Endodermal cell (in vitro differentiated cells): ENCODE results near the gene PDZRN4. TPM values are rescaled to one million over a fixed set of nuclear protein-coding genes. Genes with fewer than 3 reads are reported as not detected.

Experiments
- DNase-seq: peaks from one replicate; pipeline ENCODE4 v3.0.0-alpha.2; 2017
- H3K27ac ChIP-seq: 2 replicates; pipeline ENCODE4 v1.5.1; 2013; ENCODE audit warnings: mild to moderate bottlenecking, low read depth, low read length, moderate library complexity
- H3K27me3 ChIP-seq: 2 replicates; pipeline ENCODE4 v1.6.1; 2013; ENCODE audit warnings: mild to moderate bottlenecking, low read length, moderate library complexity; ENCODE audit not compliant: insufficient read depth, control insufficient read depth, poor library complexity, severe bottlenecking
- H3K36me3 ChIP-seq: 2 replicates; pipeline ENCODE4 v1.7.0; 2013; ENCODE audit warnings: mild to moderate bottlenecking, low read length, moderate library complexity; ENCODE audit not compliant: control insufficient read depth, insufficient read depth
- H3K4me1 ChIP-seq: one replicate; pipeline ENCODE4 v1.7.0; 2013; ENCODE audit warnings: low read length; ENCODE audit not compliant: control insufficient read depth, insufficient read depth
- H3K4me3 ChIP-seq: 2 replicates; pipeline ENCODE4 v1.5.1; 2013; ENCODE audit warnings: mild to moderate bottlenecking, low read length, moderate library complexity
- H3K9ac ChIP-seq: 2 replicates; pipeline ENCODE4 v1.6.1; 2013; ENCODE audit warnings: mild to moderate bottlenecking, low read length, moderate library complexity; ENCODE audit not compliant: poor library complexity, severe bottlenecking; ENCODE audit errors: extremely low read depth
- H3K9me3 ChIP-seq: 2 replicates; pipeline ENCODE4 v1.6.1; 2013; ENCODE audit warnings: mild to moderate bottlenecking, low read length, moderate library complexity; ENCODE audit not compliant: control insufficient read depth
- H3K27ac Mint-ChIP-seq: 2 replicates; pipeline ENCODE4 v1.8.0; 2020; ENCODE audit warnings: mixed read lengths
- H3K27me3 Mint-ChIP-seq: 2 replicates; pipeline ENCODE4 v1.8.0; 2021; ENCODE audit warnings: mild to moderate bottlenecking, mixed read lengths; ENCODE audit not compliant: insufficient read depth
- H3K36me3 Mint-ChIP-seq: 2 replicates; pipeline ENCODE4 v1.8.0; 2020; ENCODE audit warnings: low read depth, mixed read lengths
- H3K4me1 Mint-ChIP-seq: 2 replicates; pipeline ENCODE4 v1.8.0; 2020; ENCODE audit warnings: mixed read lengths
- H3K4me3 Mint-ChIP-seq: 2 replicates; pipeline ENCODE4 v1.8.0; 2020; ENCODE audit warnings: mild to moderate bottlenecking, moderate library complexity, mixed read lengths
- H3K9me3 Mint-ChIP-seq: 2 replicates; pipeline ENCODE4 v1.8.0; 2020; ENCODE audit warnings: mild to moderate bottlenecking, mixed read lengths
- WGBS, 2 experiments: methylation state at CpG; one replicate each; pipeline versions ENCODE4 v1.1.5 to v1.1.7; 2013; ENCODE audit warnings: missing lambda C conversion rate in 2 of 2, mixed read lengths in 1 of 2; ENCODE audit not compliant: insufficient coverage in 1 of 2, insufficient read length in 1 of 2; 5-methylcytosine and 5-hydroxymethylcytosine counted together
- total RNA-seq, 2 donors: library from RNA; stranded (reverse); fragmentation: NEBNext Ultra II Directional in 1 of 2; extraction: Animal tissue kit (Norgen Biotek cat#: 25700) in 1 of 2; gene quantifications; 2 replicates in 1 of 2; 3 replicates in 1 of 2; pipeline ENCODE4 v1.2.1, GENCODE V29; 2021
- TF ChIP-seq, protein P1 (sequence below): fragments of 200-600 bp; sonication (generic); conservative IDR thresholded peaks from 2 replicates; pipeline ENCODE4 v1.5.0; 2021; ENCODE audit warnings: antibody characterized with exemption, mild to moderate bottlenecking

PDZRN4 gene
- total RNA-seq, 2 donors from 2014 or later, result 1.6 to 1.9 TPM

- Histone ChIP-seq H3K4me3 (no peak overlapping the region), H3K27ac (no peak overlapping the region), H3K36me3 (no peaks in the 10 kb centered on the region), H3K9me3 (no peaks in the 10 kb centered on the region), H3K27me3 (no peaks in the 10 kb centered on the region), H3K4me1 (no peaks in the 10 kb centered on the region), H3K9ac (no peak overlapping the region)
- H3K4me1 Mint-ChIP-seq, result peaks cover 19% of the 10 kb centered on the region
- H3K4me3 Mint-ChIP-seq, result no peak overlapping the region
- no peaks in the 10 kb centered on the region for H3K36me3 Mint-ChIP-seq
- no peaks in the 10 kb centered on the region for H3K27me3 Mint-ChIP-seq
- 93 to 100% methylated on average over 1 to 2 of the region's 2 CpGs for WGBS, 2 experiments
- H3K9me3 Mint-ChIP-seq, result no peaks in the 10 kb centered on the region
- no peak overlapping the region for H3K27ac Mint-ChIP-seq
- DNase-seq, result no peak
- TF ChIP-seq, protein P1, sequence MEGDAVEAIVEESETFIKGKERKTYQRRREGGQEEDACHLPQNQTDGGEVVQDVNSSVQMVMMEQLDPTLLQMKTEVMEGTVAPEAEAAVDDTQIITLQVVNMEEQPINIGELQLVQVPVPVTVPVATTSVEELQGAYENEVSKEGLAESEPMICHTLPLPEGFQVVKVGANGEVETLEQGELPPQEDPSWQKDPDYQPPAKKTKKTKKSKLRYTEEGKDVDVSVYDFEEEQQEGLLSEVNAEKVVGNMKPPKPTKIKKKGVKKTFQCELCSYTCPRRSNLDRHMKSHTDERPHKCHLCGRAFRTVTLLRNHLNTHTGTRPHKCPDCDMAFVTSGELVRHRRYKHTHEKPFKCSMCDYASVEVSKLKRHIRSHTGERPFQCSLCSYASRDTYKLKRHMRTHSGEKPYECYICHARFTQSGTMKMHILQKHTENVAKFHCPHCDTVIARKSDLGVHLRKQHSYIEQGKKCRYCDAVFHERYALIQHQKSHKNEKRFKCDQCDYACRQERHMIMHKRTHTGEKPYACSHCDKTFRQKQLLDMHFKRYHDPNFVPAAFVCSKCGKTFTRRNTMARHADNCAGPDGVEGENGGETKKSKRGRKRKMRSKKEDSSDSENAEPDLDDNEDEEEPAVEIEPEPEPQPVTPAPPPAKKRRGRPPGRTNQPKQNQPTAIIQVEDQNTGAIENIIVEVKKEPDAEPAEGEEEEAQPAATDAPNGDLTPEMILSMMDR, result no peak
Measured at GRCh38 chr12:41497409-41497808, 309.3 kb downstream of the PDZRN4 start.

DNA sequence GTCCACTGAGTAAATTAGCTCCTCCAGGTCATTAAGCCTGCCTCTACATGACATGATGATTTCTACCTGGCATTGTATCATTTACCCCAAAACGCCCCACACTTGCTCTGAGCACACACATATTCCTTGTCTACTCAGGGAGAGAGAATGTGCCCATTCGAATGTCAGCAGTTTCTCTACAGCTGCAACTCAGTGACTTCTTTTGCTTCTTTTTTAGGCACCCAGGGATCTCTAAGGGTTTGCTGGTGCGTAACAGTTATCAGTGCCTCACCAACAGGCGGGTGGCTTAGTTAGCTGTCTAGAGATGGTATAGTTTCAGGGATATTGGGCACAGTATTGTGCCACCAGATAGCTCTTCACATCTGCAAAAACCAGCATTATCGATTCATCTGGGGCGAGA lies 316.9 kb downstream of the PDZRN4 start:
- 93 to 100% methylated on average over 2 to 6 of the region's 6 CpGs for WGBS, 2 experiments
- DNase-seq, result no peak
- Mint-ChIP-seq H3K36me3 (no peaks in the 10 kb centered on the region), H3K4me1 (no peaks in the 10 kb centered on the region), H3K4me3 (no peak overlapping the region), H3K27me3 (no peaks in the 10 kb centered on the region), H3K27ac (no peak overlapping the region), H3K9me3 (no peaks in the 10 kb centered on the region)
- H3K27ac ChIP-seq, result no peak overlapping the region
- no peak overlapping the region for H3K4me3 ChIP-seq
- H3K4me1 ChIP-seq, result no peaks in the 10 kb centered on the region
- no peak overlapping the region for H3K9ac ChIP-seq
- H3K36me3 ChIP-seq, result no peaks in the 10 kb centered on the region
- TF ChIP-seq, protein P1, result no peak
- no peaks in the 10 kb centered on the region for H3K9me3 ChIP-seq
- no peaks in the 10 kb centered on the region for H3K27me3 ChIP-seq

- Histone ChIP-seq H3K9ac (no peak overlapping the region), H3K27ac (no peak overlapping the region), H3K9me3 (no peaks in the 10 kb centered on the region), H3K36me3 (no peaks in the 10 kb centered on the region), H3K4me3 (no peak overlapping the region), H3K4me1 (no peaks in the 10 kb centered on the region), H3K27me3 (no peaks in the 10 kb centered on the region)
- WGBS, 2 experiments, result 90% methylated on average over 2 to 3 of the region's 3 CpGs
- Mint-ChIP-seq H3K27me3 (no peaks in the 10 kb centered on the region), H3K36me3 (no peaks in the 10 kb centered on the region), H3K4me3 (no peak overlapping the region), H3K9me3 (no peaks in the 10 kb centered on the region), H3K4me1 (peaks cover 3% of the 10 kb centered on the region), H3K27ac (no peak overlapping the region)
- DNase-seq, result no peak
- TF ChIP-seq, protein P1, result no peak
Measured at GRCh38 chr12:41507286-41507685, 319.2 kb downstream of the PDZRN4 start.
